Transverse colon (tissue), 3 donors: Measurements from ENCODE around the gene EIF2S2.

Experiments
- CTCF ChIP-seq, 5 experiments: fragments of 200-600 bp in 3 of 5; fragments of 450-650 bp in 2 of 5; sonication (generic) in 3 of 5; IDR thresholded peaks; 1 replicate in 2 of 5; 2 replicates in 3 of 5; pipeline ENCODE4 v1.5.1; 2016 to 2017; ENCODE audit warnings: antibody characterized with exemption in 5 of 5, inconsistent platforms in 3 of 5, mild to moderate bottlenecking in 2 of 5, moderate library complexity in 1 of 5
- EP300 ChIP-seq: sonication (generic); formaldehyde crosslinking; IDR thresholded peaks from one replicate; pipeline ENCODE4 v1.6.1; 2017; ENCODE audit warnings: antibody characterized with exemption, low read depth

GRCh38 chr20:34072076-34072475 is 40.0 kb downstream of the EIF2S2 start:
- no peak for TF ChIP-seq EP300
- TF ChIP-seq CTCF (IDR thresholded peaks at IDR 0.05): no peak
